Adipocyte (in vitro differentiated cells): ENCODE data around the gene LGR6.

Experiments
- DNase-seq: peaks from one replicate; pipeline ENCODE4 v3.0.0-alpha.2; 2015; ENCODE audit warnings: low read depth
- H3K27me3 ChIP-seq: replicated peaks from 2 replicates; pipeline ENCODE4 v1.7.0; 2013; ENCODE audit warnings: mild to moderate bottlenecking, low read length, moderate library complexity; ENCODE audit not compliant: control insufficient read depth, insufficient read depth
- H3K36me3 ChIP-seq: 2 replicates; pipeline ENCODE4 v1.7.0; 2013; ENCODE audit warnings: low read length, mild to moderate bottlenecking, moderate library complexity; ENCODE audit not compliant: control insufficient read depth, insufficient read depth, severe bottlenecking
- H3K4me1 ChIP-seq: 2 replicates; pipeline ENCODE4 v1.7.0; 2013; ENCODE audit warnings: mild to moderate bottlenecking, low read length, moderate library complexity; ENCODE audit not compliant: control insufficient read depth, insufficient read depth
- H3K4me3 ChIP-seq: 2 replicates; pipeline ENCODE4 v1.7.0; 2013; ENCODE audit warnings: mild to moderate bottlenecking, low read length, moderate library complexity
- H3K9ac ChIP-seq: 2 replicates; pipeline ENCODE4 v1.7.0; 2013; ENCODE audit warnings: mild to moderate bottlenecking, low read length, moderate library complexity
- H3K9me3 ChIP-seq: 2 replicates; pipeline ENCODE4 v1.7.0; 2013; ENCODE audit warnings: mild to moderate bottlenecking, low read length, moderate library complexity; ENCODE audit not compliant: control insufficient read depth

LGR6 gene

DNA sequence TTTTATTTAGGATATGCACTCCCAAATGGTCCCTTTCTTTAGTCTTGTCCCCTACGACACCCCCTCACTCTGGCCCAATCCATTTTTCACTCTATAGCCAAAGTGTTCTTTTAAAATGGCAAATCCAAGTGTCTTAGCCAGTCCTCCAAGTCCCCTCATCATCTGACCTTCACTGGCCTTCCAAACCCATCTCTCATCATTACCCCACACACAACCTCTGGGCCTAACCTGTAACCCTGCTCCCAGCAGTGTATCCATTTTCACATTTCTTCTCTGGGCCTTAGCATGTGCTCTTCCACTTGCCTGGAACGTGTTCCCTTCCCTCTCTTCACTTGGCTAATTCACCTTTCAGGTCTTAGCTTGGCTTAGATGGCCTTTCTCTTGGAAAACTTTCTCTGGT, 42.6 kb upstream of the LGR6 start:
- H3K4me1 ChIP-seq: peaks cover 8% of the 10 kb centered on the region

GRCh38 chr1:202152399-202152798, 41.2 kb upstream of the LGR6 start:
- H3K9ac ChIP-seq: no peak overlapping the region
- no peak overlapping the region for H3K4me3 ChIP-seq
- no peak for DNase-seq
- peaks cover 8% of the 10 kb centered on the region for H3K27me3 ChIP-seq
- no peaks in the 10 kb centered on the region for H3K9me3 ChIP-seq
- peaks cover 8% of the 10 kb centered on the region for H3K4me1 ChIP-seq
- no peaks in the 10 kb centered on the region for H3K36me3 ChIP-seq

More for the DNA sequence above, 42.6 kb upstream of the LGR6 start:
- H3K27me3 ChIP-seq: peaks cover 7% of the 10 kb centered on the region
- DNase-seq: no peak
- no peak overlapping the region for H3K9ac ChIP-seq
- no peaks in the 10 kb centered on the region for H3K9me3 ChIP-seq
- no peaks in the 10 kb centered on the region for H3K36me3 ChIP-seq
- H3K4me3 ChIP-seq: no peak overlapping the region

DNA sequence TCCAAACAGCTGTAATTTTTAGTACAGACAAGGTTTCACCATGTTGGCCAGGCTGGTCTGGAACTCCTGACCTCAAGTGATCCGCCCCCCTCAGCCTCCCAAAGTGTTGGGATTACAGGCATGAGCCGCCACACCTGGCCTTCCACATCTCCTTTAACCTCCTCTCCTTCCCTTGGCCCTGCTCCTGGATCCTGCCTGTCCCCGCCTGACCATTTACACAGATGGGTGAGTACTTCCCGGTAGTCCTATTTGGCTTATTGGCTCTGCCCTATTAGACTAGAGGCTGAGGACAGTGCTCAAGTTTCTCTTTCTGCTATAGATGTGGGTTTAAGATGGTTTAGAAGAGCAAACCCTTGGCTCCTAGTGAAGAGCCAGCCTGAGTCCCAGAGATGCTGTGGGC, 40.3 kb upstream of the LGR6 start:
- Histone ChIP-seq H3K9ac (no peak overlapping the region), H3K9me3 (no peaks in the 10 kb centered on the region), H3K4me1 (peaks cover 8% of the 10 kb centered on the region), H3K27me3 (peaks cover 12% of the 10 kb centered on the region), H3K36me3 (no peaks in the 10 kb centered on the region), H3K4me3 (no peak overlapping the region)
- no peak for DNase-seq

GRCh38 chr1:202154148-202154765, 39.3 kb upstream of the LGR6 start:
- peaks cover 12% of the 10 kb centered on the region for H3K27me3 ChIP-seq
- H3K9me3 ChIP-seq: no peaks in the 10 kb centered on the region
- peaks cover 8% of the 10 kb centered on the region for H3K4me1 ChIP-seq
- H3K4me3 ChIP-seq: no peak overlapping the region
- H3K36me3 ChIP-seq: no peaks in the 10 kb centered on the region
- peak overlapping the region; percentile 10 for H3K9ac ChIP-seq
- DNase-seq: no peak

DNA sequence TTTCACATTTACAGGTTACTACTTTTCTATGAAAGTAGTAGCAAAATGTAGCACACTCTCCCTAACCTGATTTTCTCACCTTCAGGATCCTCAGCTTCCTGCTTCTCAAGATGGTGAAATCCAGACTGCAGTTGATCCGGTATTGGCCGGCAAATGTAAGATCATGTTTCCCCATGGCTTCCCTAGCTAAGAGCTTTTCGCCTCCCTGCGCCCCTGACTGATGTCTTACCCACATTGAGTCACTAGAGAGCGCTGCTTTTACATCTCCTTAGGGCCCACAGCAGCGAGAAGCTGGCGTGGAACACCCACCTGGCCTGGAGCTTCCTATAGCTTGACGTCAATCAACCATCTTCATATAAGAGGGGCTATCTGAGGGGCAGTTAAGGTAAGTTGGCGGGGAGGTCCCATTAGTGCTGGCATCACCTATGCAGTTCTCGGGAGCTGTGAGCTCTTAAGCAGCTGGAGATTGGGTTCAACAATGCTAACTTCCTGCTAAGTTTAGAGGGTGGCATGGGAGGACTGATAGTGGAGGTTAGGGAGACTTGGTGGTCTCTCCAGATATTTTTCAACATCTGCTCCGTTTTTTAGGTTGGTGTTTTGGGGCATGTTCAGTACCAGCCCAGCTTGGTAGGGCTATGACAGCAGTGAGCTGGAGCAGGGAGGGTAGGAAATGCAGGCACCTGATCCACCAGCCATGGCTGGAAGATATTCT, 38.7 kb upstream of the LGR6 start:
- peak overlapping the region; percentile 10 for H3K9ac ChIP-seq
- H3K27me3 ChIP-seq: peaks cover 13% of the 10 kb centered on the region
- DNase-seq: peak; percentile 82
- no peaks in the 10 kb centered on the region for H3K9me3 ChIP-seq
- H3K4me1 ChIP-seq: peaks cover 8% of the 10 kb centered on the region
- no peak overlapping the region for H3K4me3 ChIP-seq
- no peaks in the 10 kb centered on the region for H3K36me3 ChIP-seq

DNA sequence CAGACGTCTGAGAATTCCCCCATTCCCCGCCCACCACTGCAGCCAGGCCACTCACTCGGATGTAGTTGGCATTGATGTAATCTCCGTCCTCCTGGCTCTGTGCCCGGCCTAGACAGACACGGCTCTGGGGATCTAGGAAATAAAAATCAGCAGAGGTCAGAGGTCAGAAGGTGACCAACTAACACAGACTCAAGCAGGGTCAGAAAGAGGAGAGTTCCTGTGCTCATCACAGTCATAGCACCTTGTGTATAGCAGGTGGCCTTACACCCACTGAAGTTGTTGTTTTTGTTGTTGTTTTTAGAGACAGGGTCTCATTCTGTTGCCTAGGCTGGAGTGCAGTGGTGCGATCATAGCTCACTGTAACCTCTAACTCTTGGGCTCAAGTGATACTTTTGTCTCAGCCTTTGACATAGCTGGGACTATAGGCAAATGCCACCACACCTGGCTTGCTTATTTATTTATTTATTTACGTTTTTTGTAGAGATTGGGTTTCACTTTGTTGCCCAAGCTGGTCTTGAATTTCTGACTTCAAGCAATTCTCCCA, 38.0 kb upstream of the LGR6 start:
- Histone ChIP-seq H3K27me3 (peaks cover 15% of the 10 kb centered on the region), H3K4me3 (no peak overlapping the region), H3K4me1 (peaks cover 8% of the 10 kb centered on the region), H3K9ac (no peak overlapping the region), H3K36me3 (no peaks in the 10 kb centered on the region), H3K9me3 (no peaks in the 10 kb centered on the region)
- DNase-seq: peak; percentile 34

DNA sequence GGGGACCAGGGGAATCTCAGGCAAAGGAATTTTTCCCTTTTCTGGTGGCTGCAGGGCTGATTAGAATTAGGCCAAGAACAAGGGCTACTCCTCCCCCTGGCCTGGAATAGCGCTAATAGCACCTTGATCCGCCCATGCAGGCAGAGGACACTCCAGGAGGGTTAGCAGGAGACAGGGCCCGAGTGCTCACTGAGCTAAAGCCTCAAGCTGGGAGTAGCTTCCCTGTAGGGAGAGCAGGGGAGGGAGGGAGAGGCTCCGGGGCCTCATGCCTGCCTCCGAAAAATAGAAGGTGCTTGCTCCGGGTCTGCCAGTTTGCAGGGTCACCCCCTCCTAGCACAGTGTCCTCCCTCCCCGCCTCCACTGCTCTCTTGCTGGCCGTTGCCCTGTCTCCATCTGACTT, 37.0 kb upstream of the LGR6 start:
- no peaks in the 10 kb centered on the region for H3K36me3 ChIP-seq
- no peak overlapping the region for H3K4me3 ChIP-seq
- peaks cover 15% of the 10 kb centered on the region for H3K27me3 ChIP-seq
- no peaks in the 10 kb centered on the region for H3K9me3 ChIP-seq
- no peak overlapping the region for H3K9ac ChIP-seq
- peaks cover 8% of the 10 kb centered on the region for H3K4me1 ChIP-seq
- no peak for DNase-seq

- no peak for DNase-seq
- H3K27me3 ChIP-seq: peaks cover 24% of the 10 kb centered on the region
- no peaks in the 10 kb centered on the region for H3K9me3 ChIP-seq
- H3K4me3 ChIP-seq: no peak overlapping the region
- H3K9ac ChIP-seq: no peak overlapping the region
- H3K36me3 ChIP-seq: no peaks in the 10 kb centered on the region
- peaks cover 8% of the 10 kb centered on the region for H3K4me1 ChIP-seq
Measured at GRCh38 chr1:202157945-202158344, 35.7 kb upstream of the LGR6 start.

- DNase-seq: no peak
- H3K4me3 ChIP-seq: no peak overlapping the region
- H3K36me3 ChIP-seq: no peaks in the 10 kb centered on the region
- H3K9me3 ChIP-seq: no peaks in the 10 kb centered on the region
- no peak overlapping the region for H3K9ac ChIP-seq
- H3K4me1 ChIP-seq: peaks cover 8% of the 10 kb centered on the region
- H3K27me3 ChIP-seq: peaks cover 23% of the 10 kb centered on the region
Measured at GRCh38 chr1:202158810-202159533, 34.6 kb upstream of the LGR6 start.

GRCh38 chr1:202159534-202160371, 33.8 kb upstream of the LGR6 start:
- Histone ChIP-seq H3K27me3 (peaks cover 23% of the 10 kb centered on the region), H3K4me3 (no peak overlapping the region), H3K9me3 (no peaks in the 10 kb centered on the region), H3K36me3 (no peaks in the 10 kb centered on the region), H3K9ac (no peak overlapping the region), H3K4me1 (peaks cover 5% of the 10 kb centered on the region)
- no peak for DNase-seq
